GM23338 (cell line): ENCODE results near the gene RHCG. TPM values are rescaled to one million over a fixed set of nuclear protein-coding genes. Genes with fewer than 3 reads are reported as not detected.

Experiments
- ATAC-seq: fragments of 200-7000 bp; cut with Tn5 transposase; 3 replicates; pipeline ENCODE4 v1.9.1; 2020
- DNase-seq: peaks from one replicate; pipeline ENCODE4 v3.0.0-alpha.2; 2015; ENCODE audit warnings: low spot score
- H2AFZ ChIP-seq: fragments of 200-600 bp; sonication (generic); 2 replicates; pipeline ENCODE4 v1.8.0; 2016; ENCODE audit warnings: antibody characterized with exemption, mild to moderate bottlenecking, moderate library complexity
- H3F3A ChIP-seq: fragments of 200-600 bp; sonication (generic); replicated peaks from 2 replicates; pipeline ENCODE4 v1.8.0; 2017; ENCODE audit warnings: antibody characterized with exemption, mixed run types, low read depth
- H3K27ac ChIP-seq: fragments of 200-600 bp; sonication (generic); 2 replicates; pipeline ENCODE4 v1.6.1; 2016; ENCODE audit warnings: low read depth
- H3K27me3 ChIP-seq: fragments of 200-600 bp; sonication (generic); 2 replicates; pipeline ENCODE4 v1.8.0; 2016; ENCODE audit warnings: mild to moderate bottlenecking, mixed run types, moderate library complexity; ENCODE audit not compliant: insufficient read depth
- H3K36me3 ChIP-seq: fragments of 200-600 bp; sonication (generic); 2 replicates; pipeline ENCODE4 v1.8.0; 2016; ENCODE audit warnings: mild to moderate bottlenecking; ENCODE audit not compliant: insufficient read depth
- H3K4me1 ChIP-seq: fragments of 200-600 bp; sonication (generic); 2 replicates; pipeline ENCODE4 v1.8.0; 2016; ENCODE audit warnings: mild to moderate bottlenecking, moderate library complexity; ENCODE audit not compliant: insufficient read depth
- H3K4me2 ChIP-seq: fragments of 200-600 bp; sonication (generic); 2 replicates; pipeline ENCODE4 v1.7.1; 2017; ENCODE audit warnings: mixed run types
- H3K4me3 ChIP-seq: fragments of 200-600 bp; sonication (generic); 2 replicates; pipeline ENCODE4 v1.6.1; 2016; ENCODE audit warnings: mixed run types
- H3K79me2 ChIP-seq: fragments of 200-600 bp; sonication (generic); replicated peaks from 2 replicates; pipeline ENCODE4 v1.8.0; 2017; ENCODE audit warnings: mild to moderate bottlenecking; ENCODE audit not compliant: insufficient read depth
- H3K9me2 ChIP-seq: fragments of 200-600 bp; sonication (generic); 2 replicates; pipeline ENCODE4 v1.8.0; 2017; ENCODE audit not compliant: insufficient read depth
- H4K20me1 ChIP-seq: fragments of 200-600 bp; sonication (generic); replicated peaks from 2 replicates; pipeline ENCODE4 v1.8.0; 2017; ENCODE audit warnings: mild to moderate bottlenecking; ENCODE audit not compliant: insufficient read depth
- H3K27ac Mint-ChIP-seq: 2 replicates; pipeline ENCODE4 v1.8.0; 2020; ENCODE audit warnings: inconsistent platforms, mild to moderate bottlenecking, moderate library complexity, mixed read lengths
- H3K27me3 Mint-ChIP-seq: 3 replicates; pipeline ENCODE4 v1.8.0; 2022; ENCODE audit warnings: low read depth, mild to moderate bottlenecking, moderate library complexity, mixed read lengths, inconsistent platforms; ENCODE audit not compliant: insufficient read depth, poor library complexity
- H3K36me3 Mint-ChIP-seq: 3 replicates; pipeline ENCODE4 v1.8.0; 2021; ENCODE audit warnings: low read depth, mild to moderate bottlenecking, inconsistent platforms, moderate library complexity, mixed read lengths
- H3K4me1 Mint-ChIP-seq: 3 replicates; pipeline ENCODE4 v1.8.0; 2020; ENCODE audit warnings: mild to moderate bottlenecking, inconsistent platforms, mixed read lengths
- H3K4me3 Mint-ChIP-seq: 3 replicates; pipeline ENCODE4 v1.8.0; 2021; ENCODE audit warnings: moderate library complexity, mild to moderate bottlenecking, inconsistent platforms, mixed read lengths
- H3K9me3 Mint-ChIP-seq: 3 replicates; pipeline ENCODE4 v1.8.0; 2020; ENCODE audit warnings: moderate library complexity, mild to moderate bottlenecking, inconsistent platforms, mixed read lengths
- CREB1 ChIP-seq: fragments of 250-450 bp; sonication (Bioruptor Pico); IDR thresholded peaks from 2 replicates; pipeline ENCODE4 v1.5.0; 2020; ENCODE audit warnings: low read depth, mild to moderate bottlenecking, moderate library complexity
- EZH2 ChIP-seq: fragments of 200-600 bp; sonication (generic); IDR thresholded peaks from one replicate; pipeline ENCODE4 v1.8.0; 2017; ENCODE audit warnings: antibody characterized with exemption, mild to moderate bottlenecking, low read depth; ENCODE audit not compliant: unreplicated experiment
- EZH2phosphoT487 ChIP-seq: fragments of 200-600 bp; sonication (generic); IDR thresholded peaks from one replicate; pipeline ENCODE4 v1.8.1; 2018; ENCODE audit warnings: antibody characterized with exemption; ENCODE audit not compliant: unreplicated experiment
- JUNB ChIP-seq: IDR thresholded peaks from one replicate; pipeline ENCODE4 v1.6.1; 2016; ENCODE audit warnings: antibody characterized with exemption; ENCODE audit not compliant: unreplicated experiment
- NANOG ChIP-seq: IDR thresholded peaks from 2 replicates; pipeline ENCODE4 v1.6.1; 2016; ENCODE audit warnings: antibody characterized with exemption, borderline replicate concordance
- POLR2AphosphoS5 ChIP-seq: IDR thresholded peaks from 2 replicates; pipeline ENCODE4 v1.6.1; 2016; ENCODE audit warnings: antibody characterized with exemption, low read depth
- STAT1 ChIP-seq: IDR thresholded peaks from one replicate; pipeline ENCODE4 v1.6.1; 2016; ENCODE audit warnings: antibody characterized with exemption; ENCODE audit not compliant: unreplicated experiment
- ZNF114 ChIP-seq: fragments of 250-450 bp; sonication (Bioruptor Pico); IDR thresholded peaks from 2 replicates; pipeline ENCODE4 v1.5.0; 2020; ENCODE audit warnings: mild to moderate bottlenecking, moderate library complexity
- polyA plus RNA-seq: library from polyadenylated mRNA; unstranded; fragments of >200 nt; fragmentation: Nextera tagmentation; extraction: Ambion mirVana; gene quantifications from 2 replicates; pipeline ENCODE4 v1.2.1, GENCODE V29; 2016
- total RNA-seq: library from RNA; depleted of rRNA; stranded (reverse); fragments of >200 nt; shearing (Covaris generic); gene quantifications from 2 replicates; pipeline ENCODE4 v1.2.3, GENCODE V29; 2014
- TF ChIP-seq, protein P1 (sequence below): IDR thresholded peaks from one replicate; pipeline ENCODE4 v1.6.1; 2018; ENCODE audit warnings: antibody characterized with exemption; ENCODE audit not compliant: unreplicated experiment
- TF ChIP-seq, protein P2 (sequence below), 2 experiments: fragments of 200-600 bp in 1 of 2; sonication (generic) in 1 of 2; conservative IDR thresholded peaks; 2 replicates each; pipeline versions ENCODE4 v1.5.1 to v1.6.1; 2016 to 2017; ENCODE audit warnings: antibody characterized with exemption in 2 of 2, low read depth in 2 of 2, mild to moderate bottlenecking in 2 of 2, moderate library complexity in 1 of 2
- TF ChIP-seq, protein P3 (sequence below): IDR thresholded peaks from 2 replicates; pipeline ENCODE4 v1.6.1; 2016; ENCODE audit warnings: antibody characterized with exemption

Gene RHCG
- total and polyA plus RNA-seq, 2 experiments from 2014 or later = 0.21 to 0.63 TPM

DNA sequence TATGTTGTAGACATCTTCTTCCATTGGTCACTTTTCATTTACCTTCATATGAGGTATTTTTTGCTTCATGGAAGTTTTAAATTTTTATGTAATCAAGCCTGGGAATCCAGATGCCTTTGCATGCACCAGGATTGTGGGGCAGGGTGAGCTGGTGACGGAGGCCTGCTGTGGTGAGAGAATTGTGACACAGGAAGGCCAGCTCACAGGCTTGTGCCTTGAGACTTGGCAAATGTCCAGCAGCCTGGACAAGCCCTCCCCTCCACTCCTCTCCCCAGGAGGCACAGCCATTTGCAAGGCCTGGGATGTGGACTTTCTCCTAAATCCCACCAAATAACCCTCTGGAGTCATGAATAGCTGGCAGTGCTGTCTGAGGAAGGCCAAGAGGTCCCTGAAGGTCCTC lies 67.4 kb downstream of the RHCG start:
- no peak for ATAC-seq
- no peak overlapping the region for H3K4me3 Mint-ChIP-seq

DNA sequence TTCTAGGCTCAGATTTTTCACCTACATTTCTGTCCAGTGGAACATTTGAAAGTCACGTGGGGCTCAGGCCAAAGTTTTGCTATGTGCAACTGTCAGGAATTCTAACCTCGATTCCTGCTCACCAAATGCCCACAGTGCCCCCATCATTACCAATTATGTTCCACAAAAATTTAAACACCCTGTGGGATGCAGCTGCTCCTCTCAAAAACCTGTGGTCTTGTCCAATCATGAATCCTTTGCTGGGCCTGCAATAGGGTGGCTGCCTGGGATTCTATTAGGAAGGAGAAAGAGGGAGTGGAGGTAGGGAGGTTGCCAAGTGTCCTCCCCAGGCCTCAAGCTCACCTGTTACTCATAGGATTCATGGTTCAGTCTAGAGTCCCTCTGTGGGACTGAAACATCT lies 68.1 kb downstream of the RHCG start:
- no peak overlapping the region for H3K27ac ChIP-seq
- H3K9me2 ChIP-seq = no peaks in the 10 kb centered on the region; the same call in 1 of the 2 replicates
- Mint-ChIP-seq H3K9me3 (no peaks in the 10 kb centered on the region; the same call in 2 of the 3 replicates), H3K36me3 (no peaks in the 10 kb centered on the region), H3K27me3 (peaks cover 28% of the 10 kb centered on the region), H3K4me1 (peaks cover 15% of the 10 kb centered on the region), H3K27ac (no peak overlapping the region), H3K4me3 (no peak overlapping the region)
- no peaks in the 10 kb centered on the region for H3K36me3 ChIP-seq
- no peak overlapping the region for H2AFZ ChIP-seq
- ATAC-seq (no peak), DNase-seq (no peak)
- H3K27me3 ChIP-seq = peaks cover 53% of the 10 kb centered on the region
- H4K20me1 ChIP-seq = no peaks in the 10 kb centered on the region
- no peak overlapping the region for H3K4me2 ChIP-seq
- no peaks in the 10 kb centered on the region for H3F3A ChIP-seq
- H3K79me2 ChIP-seq = no peaks in the 10 kb centered on the region
- peaks cover 15% of the 10 kb centered on the region for H3K4me1 ChIP-seq
- H3K4me3 ChIP-seq = no peak overlapping the region
- no peak for TF ChIP-seq EZH2phosphoT487
- TF ChIP-seq, protein P1, sequence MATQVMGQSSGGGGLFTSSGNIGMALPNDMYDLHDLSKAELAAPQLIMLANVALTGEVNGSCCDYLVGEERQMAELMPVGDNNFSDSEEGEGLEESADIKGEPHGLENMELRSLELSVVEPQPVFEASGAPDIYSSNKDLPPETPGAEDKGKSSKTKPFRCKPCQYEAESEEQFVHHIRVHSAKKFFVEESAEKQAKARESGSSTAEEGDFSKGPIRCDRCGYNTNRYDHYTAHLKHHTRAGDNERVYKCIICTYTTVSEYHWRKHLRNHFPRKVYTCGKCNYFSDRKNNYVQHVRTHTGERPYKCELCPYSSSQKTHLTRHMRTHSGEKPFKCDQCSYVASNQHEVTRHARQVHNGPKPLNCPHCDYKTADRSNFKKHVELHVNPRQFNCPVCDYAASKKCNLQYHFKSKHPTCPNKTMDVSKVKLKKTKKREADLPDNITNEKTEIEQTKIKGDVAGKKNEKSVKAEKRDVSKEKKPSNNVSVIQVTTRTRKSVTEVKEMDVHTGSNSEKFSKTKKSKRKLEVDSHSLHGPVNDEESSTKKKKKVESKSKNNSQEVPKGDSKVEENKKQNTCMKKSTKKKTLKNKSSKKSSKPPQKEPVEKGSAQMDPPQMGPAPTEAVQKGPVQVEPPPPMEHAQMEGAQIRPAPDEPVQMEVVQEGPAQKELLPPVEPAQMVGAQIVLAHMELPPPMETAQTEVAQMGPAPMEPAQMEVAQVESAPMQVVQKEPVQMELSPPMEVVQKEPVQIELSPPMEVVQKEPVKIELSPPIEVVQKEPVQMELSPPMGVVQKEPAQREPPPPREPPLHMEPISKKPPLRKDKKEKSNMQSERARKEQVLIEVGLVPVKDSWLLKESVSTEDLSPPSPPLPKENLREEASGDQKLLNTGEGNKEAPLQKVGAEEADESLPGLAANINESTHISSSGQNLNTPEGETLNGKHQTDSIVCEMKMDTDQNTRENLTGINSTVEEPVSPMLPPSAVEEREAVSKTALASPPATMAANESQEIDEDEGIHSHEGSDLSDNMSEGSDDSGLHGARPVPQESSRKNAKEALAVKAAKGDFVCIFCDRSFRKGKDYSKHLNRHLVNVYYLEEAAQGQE = no peak
- no peak for TF ChIP-seq EZH2
- TF ChIP-seq, protein P2, sequence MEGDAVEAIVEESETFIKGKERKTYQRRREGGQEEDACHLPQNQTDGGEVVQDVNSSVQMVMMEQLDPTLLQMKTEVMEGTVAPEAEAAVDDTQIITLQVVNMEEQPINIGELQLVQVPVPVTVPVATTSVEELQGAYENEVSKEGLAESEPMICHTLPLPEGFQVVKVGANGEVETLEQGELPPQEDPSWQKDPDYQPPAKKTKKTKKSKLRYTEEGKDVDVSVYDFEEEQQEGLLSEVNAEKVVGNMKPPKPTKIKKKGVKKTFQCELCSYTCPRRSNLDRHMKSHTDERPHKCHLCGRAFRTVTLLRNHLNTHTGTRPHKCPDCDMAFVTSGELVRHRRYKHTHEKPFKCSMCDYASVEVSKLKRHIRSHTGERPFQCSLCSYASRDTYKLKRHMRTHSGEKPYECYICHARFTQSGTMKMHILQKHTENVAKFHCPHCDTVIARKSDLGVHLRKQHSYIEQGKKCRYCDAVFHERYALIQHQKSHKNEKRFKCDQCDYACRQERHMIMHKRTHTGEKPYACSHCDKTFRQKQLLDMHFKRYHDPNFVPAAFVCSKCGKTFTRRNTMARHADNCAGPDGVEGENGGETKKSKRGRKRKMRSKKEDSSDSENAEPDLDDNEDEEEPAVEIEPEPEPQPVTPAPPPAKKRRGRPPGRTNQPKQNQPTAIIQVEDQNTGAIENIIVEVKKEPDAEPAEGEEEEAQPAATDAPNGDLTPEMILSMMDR (conservative IDR thresholded peaks at IDR 0.05; ENCODE audit: low read depth in 2 of 2) = no peak
- TF ChIP-seq JUNB = no peak
- no peak for TF ChIP-seq STAT1
- TF ChIP-seq CREB1 (CRISPR knock-in tag) = no peak
- TF ChIP-seq, protein P3, sequence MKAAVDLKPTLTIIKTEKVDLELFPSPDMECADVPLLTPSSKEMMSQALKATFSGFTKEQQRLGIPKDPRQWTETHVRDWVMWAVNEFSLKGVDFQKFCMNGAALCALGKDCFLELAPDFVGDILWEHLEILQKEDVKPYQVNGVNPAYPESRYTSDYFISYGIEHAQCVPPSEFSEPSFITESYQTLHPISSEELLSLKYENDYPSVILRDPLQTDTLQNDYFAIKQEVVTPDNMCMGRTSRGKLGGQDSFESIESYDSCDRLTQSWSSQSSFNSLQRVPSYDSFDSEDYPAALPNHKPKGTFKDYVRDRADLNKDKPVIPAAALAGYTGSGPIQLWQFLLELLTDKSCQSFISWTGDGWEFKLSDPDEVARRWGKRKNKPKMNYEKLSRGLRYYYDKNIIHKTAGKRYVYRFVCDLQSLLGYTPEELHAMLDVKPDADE = no peak
- no peak for TF ChIP-seq NANOG
- TF ChIP-seq POLR2AphosphoS5 = no peak
- TF ChIP-seq ZNF114 = no peak

More for the DNA sequence above, 67.4 kb downstream of the RHCG start:
- Mint-ChIP-seq H3K9me3 (no peaks in the 10 kb centered on the region; the same call in 2 of the 3 replicates), H3K4me1 (peaks cover 13% of the 10 kb centered on the region), H3K27me3 (peaks cover 31% of the 10 kb centered on the region), H3K36me3 (no peaks in the 10 kb centered on the region), H3K27ac (no peak overlapping the region)
- Histone ChIP-seq H3K4me1 (peaks cover 8% of the 10 kb centered on the region), H3F3A (no peaks in the 10 kb centered on the region), H3K79me2 (no peaks in the 10 kb centered on the region), H4K20me1 (no peaks in the 10 kb centered on the region), H3K36me3 (no peaks in the 10 kb centered on the region), H3K9me2 (no peaks in the 10 kb centered on the region; the same call in 1 of the 2 replicates), H3K4me2 (no peak overlapping the region), H3K27me3 (peaks cover 48% of the 10 kb centered on the region), H2AFZ (no peak overlapping the region), H3K27ac (no peak overlapping the region), H3K4me3 (no peak overlapping the region)
- no peak for TF ChIP-seq ZNF114
- DNase-seq = no peak
